SIG-M5 (cell line): Measurements from ENCODE around the gene ELL2.

ENCODE experiments used
- DNase-seq: peaks from one replicate; lab custom pipeline; 2025; lab: John Stamatoyannopoulos, UW

Gene ELL2

DNA sequence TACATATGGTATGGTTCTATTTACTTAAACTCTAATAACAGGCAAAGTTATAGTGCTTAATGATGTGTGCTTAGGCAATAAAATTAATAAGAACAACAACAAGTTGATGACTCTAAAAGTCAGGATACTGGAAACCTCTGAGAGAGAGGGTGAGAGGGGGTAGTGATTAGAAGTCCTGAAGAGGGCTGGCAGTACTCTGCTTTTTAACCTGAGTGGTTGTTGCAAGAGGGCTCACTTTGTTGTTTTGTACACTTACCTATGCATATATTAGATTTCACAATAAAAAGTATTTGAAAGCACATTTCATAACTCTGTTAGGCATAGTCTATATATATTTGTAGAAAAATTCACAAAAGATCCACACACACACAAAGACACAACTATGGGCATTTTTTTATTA is 21.4 kb upstream of the ELL2 start:
- no peak for DNase-seq

DNA sequence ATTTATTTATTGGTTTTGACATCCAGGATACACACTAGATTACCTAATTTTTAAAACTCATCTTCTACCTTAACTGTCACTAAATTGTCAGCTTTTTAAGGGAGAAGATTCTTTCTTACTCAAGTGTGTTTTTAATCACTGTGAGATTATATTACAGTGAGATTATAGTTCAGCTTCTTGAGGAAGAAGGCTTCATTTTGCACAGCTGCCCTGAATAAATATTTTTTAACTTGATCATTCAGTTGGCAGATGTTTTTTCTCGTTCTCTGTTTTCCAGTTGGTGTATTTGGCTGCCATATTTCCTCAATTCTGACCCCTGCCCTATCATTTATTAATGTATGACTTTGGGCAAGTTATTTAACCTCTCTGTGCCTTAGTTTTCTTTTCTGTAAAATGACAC is 15.0 kb upstream of the ELL2 start:
- DNase-seq: no peak

DNA sequence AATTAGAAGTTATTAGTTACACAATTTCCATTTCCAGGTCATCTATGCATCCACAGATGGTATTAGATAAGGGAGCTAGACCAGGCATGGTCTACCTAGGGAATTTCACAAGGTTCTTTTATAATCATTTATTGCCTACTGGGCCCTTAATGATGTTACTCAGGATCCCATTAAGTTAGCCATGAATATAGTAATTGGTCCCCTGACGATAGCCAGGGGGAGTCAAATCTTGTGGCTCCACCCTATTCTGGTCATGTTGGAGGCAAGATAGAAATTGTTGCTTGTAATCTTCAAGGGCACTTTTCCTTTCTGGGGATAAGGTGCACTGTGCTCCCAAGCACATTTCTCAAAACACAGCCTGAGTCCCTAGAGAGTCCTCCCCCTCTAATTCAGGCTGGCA is 14.1 kb upstream of the ELL2 start:
- no peak for DNase-seq

DNA sequence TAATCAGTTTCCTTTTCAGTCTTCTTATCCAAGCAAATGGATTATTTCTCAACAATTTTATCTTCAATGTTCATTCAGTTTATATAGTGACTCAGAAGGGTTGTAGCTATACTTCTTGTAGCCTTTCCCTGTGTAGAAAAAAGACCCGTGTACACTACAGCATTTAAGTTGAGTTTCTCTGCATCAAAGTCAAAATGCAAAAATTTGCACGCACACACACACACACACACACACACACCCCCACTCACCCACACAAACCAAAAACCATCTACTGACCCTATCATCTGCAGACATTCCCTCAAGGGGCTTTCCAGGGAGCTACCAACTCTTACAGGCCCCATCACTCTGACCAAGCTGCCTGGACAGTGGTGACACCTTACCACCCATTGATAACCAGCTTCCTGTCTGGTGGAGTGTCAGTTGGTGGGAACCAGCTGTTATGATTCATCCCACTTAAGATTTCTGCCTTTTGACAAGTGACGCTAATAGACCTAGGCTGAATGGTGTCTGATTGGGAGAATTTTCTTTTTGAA is 12.2 kb upstream of the ELL2 start:
- DNase-seq: no peak

DNA sequence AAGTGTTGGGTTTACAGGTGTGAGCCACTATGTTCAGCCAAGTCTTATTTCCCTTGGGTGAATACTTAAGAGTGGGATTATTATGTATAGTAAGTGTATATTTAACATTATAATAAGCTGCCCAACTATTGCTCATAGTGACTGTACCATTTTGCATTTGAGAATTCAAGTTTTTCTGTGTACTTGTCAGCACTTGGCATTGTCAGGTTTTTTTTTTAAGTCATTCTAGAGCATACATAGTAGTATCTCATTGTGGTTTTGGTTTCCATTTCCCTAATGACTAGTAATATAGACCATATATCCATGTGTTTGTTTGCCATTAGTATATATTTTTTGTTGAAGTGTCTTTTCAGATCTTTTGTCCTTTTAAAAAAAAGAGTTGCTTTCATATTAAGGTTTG is 10.5 kb upstream of the ELL2 start:
- no peak for DNase-seq

DNA sequence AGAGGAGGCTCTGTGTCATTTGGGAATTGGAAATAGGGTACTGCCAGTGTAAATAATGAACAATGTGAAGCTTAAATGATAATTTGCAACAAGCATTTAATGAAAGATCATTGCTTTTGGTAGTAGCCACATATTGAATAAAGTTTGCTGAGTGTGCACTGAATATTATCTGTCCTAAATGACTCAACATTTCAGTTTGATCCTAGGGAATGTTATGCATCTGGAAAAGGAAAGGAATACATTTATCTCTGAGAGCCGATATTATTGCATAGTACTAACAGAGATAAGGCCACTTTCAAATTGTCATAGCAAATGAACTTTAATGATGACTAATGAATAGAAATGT is 8.7 kb upstream of the ELL2 start:
- no peak for DNase-seq

DNA sequence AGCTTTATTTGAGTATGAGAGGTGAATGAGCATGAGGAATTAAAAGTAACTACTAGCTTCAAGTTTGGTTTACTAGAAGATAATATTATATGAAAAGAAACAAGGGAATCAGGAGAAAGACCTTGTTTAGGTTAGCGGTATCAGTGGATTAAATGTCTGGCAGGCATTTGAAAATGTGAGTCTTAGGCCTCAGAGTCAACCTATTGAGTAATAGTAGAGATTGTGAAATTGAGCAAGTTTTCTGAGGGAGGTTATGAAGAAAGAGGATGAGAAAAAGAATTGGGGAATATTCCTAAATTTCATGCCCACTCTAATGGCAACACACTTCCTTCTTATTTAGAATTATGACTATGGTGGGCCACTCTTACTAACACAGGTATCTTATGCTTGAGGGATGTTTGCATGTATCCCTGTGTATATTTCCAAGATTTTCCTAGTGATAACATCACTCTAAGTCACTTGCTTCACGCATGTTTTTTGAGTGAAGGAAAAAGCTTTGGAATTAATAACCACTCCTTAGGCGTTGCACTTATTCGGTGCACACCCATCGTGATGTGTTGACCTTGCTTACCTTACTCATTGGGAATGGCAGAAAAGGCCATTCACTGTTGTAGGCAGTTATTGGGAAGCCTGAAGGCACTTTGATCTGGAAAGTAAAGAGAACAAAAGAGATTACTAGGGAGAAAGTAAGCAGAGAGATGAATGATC is 8.2 kb upstream of the ELL2 start:
- DNase-seq: no peak

DNA sequence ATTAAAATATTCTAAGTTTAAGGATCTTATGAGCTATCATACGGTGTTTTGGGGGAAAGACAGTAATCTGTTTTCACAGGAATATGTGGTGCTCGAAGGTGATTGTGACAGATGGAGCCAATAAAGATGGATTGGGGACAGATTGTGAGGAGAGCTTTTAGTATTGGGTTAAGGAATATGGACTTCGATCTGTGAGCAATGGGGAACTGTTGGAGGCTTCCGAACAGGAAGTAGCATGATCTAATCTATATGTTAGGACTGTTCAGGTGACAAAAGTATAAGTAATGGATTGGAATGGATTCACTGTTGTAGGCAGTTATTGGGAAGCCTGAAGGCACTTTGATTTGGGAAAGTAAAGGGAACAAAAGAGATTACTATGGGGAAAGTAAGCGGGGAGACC is 7.4 kb upstream of the ELL2 start:
- DNase-seq: no peak

DNA sequence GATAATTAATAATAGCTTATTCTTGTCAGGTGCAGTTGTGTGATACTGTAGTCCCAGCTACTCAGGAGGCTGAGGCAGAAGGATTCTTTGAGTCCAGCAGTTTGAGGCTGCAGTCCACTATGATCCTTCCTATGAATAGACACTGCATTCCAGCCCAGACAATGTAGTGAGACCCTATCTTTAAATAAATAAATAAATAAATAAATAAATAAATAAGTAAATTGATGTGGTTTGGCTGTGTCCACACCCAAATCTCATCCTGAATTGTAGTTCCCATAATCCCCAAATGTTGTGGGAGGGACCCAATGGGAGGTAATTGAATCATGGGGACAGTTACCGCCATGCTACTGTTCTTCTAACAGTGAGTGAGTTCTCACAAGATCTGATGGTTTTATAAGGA is 5.6 kb upstream of the ELL2 start:
- no peak for DNase-seq

DNA sequence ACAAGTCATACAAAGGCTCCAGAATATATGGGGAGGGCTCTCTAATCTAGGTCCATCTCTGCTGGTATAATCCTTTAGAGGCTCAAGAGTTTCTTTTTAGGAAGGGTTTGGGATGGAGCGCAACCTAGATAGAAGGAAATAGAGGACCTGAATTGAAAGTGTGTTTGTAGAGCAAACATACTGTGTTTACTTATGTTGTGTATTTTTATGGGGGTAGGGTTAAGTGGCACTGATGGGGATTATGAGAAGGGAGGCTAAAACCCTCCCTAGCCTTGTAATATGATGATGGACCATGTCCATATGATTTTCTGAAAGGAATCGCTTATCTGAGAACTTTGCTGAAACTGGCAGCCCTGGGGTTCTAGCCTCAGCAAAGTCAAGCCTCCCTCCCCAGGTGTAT is 4.4 kb upstream of the ELL2 start:
- no peak for DNase-seq

DNA sequence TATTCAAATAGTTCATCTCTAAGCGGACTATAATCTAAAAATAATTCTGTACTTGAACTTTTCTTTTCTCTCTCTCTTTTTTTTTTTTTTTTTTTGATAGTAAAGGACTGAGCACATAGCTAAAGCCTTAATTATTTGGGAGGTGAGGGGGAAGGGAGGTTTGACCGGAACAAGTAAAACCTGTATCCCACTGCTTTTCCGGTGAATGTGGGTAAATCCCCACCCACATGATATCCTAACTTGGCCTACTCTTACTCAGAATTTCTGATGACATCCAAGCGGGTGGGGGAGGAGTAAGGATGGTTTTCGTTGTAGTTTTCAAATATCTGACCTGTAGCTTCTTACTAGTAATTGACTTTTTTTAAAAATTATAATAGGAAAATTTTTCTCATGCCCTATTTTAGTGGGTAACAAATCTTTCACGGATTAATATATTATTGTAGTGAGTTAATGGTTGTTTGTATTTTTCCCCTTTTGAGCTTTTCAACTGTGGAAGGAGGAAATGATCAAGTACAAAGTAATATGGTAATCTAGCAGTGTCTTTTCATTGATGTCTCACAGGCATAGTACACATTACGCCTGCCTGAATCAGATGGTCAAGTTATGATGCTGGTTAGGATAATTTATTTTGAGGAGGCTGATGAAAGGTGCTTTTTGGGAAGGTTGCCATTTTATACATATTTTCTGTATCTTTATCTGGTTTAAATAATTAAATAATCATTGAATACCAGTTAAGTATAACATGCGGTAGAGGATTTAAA is 2.2 kb upstream of the ELL2 start:
- no peak for DNase-seq

DNA sequence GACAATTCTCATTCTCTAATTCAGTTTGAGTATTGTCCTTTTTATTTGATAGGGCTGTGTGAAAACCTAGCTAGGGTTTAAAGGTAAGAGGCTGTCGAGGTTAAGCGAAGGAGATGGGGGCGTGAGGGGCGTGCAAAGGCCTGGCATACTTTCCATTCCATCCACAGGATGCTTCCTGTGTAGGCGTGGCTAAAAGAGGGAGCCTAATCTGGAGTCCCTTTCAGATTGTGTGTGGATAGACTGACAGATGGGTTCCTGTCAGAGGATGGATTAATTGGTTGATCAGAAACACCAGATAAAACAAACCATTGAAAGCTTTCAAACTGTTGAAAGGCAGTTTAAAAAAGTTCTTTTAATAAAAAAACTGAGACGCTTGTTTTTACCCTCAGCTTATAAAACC is 1.1 kb upstream of the ELL2 start:
- DNase-seq: no peak

DNA sequence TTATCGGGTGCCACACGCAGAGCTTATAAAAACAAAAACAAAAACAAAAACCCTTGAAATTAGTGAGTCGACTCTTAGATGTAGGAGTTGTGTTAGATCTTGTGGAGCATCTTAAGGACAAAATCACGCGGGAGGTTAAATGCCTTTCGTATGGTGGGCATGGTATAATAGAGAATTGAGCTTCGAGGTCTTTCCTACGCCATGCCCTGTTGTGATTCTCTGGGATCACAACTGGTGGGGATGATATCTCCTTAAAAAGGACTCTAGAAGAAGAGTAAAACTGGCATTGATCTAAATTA is 773 bp upstream of the ELL2 start:
- no peak for DNase-seq

DNA sequence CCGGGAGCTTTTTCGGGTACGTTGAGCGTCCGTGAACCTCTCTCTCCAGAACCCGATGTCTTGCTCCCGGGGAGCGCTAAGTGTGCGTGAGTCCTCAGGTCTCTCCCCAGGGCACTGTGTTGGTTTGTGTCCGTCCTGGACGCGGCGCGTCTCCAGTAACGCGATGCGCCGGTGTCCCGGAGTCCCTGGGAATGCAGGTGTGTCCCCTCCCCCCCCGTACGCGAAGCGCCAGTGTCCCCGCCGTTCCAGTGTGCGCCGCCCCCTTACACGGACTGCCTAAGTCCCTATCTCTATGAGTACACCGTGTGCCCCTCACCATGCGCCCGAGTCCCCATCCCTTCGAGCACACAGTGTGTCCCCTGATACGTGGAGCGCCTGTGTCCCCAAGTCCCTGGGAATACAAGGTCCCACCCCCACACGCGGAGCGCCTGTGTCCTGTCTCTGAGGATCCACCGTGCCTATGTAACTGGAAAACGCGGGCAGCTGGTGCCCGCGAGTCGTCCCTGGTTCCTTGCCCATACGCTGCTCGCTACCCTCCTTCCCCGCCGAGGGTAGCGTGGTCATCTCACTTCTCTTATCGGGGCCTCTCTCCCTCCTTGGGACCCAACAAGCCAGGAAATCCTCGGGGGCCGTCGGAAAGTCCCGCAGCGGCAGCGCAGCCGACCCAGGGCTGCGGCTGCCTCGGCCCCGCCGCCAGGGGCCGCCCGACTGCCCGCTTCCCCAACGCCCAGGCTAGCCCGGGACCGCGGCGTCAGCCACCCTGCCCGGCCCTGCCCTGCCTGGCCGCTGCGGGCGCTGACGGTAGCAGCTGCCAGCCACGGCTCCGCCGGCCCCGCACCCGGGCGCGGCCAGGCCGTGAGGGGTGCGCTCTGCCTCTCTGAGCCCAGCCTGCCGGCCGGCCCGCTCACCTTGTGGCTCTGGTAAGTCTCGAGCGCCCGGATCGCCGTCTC is 709 bp downstream of the ELL2 start:
- DNase-seq: no peak

DNA sequence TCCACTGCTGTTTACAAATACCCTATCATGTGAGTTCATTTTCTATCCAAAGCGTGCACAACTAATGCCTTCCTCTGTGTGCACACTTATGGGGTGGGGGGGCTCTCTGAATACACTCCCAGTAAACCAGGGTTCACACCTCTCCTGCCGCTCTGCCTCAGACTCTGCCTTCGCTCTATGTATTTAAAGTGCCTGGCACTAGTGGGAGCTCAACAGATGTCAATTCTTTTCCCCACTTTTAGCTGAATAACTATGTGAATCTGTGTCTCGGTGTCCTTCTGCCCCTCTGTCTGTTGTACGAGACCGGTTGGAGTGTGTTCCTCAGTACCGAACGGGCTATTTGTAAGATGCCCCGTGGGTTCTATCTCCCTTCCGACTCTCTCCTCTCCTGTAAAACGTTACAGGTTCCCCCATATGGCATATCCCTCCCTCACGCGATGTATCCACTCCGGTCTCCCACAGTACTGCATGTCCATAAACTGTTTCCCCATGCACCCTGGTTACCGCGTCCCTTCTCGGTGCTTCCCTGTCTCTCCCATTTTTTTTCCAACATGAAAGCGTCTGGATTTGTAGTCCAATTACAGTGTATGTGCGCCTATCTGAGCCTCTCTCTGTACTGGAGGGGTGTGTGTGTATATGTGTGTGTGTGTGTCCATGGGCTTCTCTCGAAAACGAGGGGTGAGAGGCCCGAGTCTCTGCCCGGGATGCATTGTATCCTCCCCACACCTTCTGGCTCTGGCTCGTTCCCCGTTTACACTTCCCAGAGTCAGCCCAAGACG is 1.6 kb downstream of the ELL2 start:
- no peak for DNase-seq

DNA sequence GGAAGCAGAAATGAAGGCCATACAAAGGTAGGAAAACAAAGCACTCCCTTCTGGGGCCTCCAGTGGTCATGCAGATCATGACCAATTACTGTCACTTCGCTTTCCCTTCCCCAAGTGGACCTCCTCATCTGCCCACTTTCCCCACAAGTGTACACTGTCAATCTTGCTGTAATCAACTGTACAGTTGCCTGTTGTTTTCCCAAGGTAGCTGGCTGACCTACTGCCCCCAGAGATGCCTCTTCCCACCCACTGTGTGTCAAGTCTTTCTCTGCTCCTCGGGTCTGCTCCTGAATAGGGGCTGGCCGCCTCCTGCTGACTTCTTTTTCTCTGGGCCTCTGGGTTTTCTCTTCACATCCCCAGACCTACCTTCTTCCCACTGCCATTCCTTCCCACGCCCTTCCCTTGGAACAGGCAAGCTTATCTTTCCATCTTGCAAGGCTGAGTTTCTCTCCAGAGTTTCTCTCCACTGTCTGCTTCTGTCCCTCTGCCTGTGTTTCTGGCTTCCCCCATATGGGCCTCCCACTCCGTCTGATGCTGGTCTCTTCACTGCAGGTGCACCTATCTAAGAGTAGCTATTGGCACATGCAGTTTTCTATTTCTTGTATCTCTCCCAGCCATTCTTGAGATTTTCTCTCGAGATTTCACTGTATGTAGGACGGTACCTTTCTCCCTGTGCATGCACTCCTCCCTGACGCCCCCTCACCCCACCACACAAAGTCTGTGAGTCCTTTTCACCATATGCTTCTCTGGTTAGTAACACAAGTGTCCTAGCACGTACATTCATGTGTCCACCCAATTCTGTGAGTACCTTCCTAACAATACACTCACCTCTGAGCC is 2.4 kb downstream of the ELL2 start:
- DNase-seq: no peak

DNA sequence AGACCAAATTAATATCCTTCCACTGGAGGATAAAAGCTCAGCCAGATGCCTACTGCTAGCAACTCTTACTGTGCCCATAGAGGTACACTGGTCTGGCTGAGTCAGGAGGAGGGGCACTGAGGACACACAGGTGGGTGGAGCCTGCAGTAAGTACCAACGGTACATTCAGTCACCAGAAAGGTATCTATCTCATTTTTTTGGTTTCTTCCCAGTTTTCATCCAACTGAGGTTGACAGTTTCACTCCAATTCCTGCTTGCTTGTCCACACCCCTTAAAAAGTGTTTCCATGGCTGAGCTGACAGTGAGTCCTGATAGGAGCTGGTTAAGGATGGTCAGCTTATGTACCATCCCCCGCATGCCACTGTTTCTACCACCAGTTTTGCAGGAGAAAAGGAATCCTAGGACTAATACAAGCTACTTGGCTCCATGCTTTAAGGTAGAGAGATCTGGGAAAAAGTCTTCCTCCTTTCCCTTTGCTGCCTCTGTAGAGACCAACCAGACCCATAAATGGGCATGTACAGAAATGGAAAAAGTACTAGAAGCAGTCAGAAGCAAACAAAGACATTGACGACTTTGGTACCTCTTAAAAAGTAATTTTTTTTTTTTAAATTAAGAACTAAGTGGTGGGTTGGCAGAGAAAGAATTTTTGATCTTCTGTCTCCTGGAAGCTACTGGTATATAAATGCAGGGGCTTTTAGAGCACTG is 3.2 kb downstream of the ELL2 start:
- DNase-seq: no peak

DNA sequence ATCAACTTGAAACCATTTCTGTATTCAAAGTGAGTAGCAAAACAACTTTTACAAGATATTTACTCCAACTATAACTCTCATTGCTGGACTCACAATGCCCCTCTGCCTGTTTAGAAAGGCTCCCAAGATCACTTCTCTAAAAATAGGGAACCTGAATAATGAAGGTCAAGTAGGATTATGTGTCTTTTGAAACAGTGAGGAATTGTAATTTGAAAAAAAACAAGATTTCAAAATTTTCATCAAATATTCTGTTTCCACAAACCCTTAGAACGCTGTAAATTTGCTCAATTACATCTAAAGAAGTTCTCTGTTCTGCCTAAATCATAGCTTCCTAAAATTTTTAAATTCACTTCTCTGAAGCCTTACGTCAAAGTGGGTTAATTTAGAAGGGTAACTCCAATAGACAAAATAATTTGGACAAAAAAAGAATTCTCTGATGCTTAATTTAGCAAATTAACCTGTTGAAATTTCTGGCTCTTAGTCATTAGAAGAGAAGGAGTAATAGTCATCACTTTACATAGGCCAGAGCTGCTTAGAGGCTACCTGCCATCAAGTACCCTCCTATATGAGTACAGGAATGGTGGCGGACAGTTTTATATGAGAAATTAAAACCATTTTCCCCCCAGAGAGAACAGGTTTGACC is 4.0 kb downstream of the ELL2 start:
- no peak for DNase-seq

DNA sequence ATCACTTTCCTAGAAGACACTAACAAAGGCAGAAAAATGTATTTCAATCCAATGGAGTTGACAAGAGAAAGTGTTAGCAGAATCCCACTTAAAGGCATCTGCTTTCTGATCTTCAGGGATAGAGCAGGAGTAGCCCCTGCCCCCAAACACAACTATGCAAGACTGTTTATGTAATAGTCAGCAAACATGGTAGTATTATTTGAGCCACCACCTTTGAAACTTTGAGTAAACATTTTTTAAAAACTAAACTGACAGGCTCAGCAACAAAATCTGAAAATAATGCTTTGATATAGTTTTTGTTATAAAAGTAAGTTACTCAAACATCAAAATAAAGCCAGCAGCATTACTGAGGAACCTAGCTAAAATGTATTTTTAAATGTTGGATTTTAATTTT is 4.8 kb downstream of the ELL2 start:
- no peak for DNase-seq
